Measurements from ENCODE around the gene FOXL2. TPM values are rescaled to one million over a fixed set of nuclear protein-coding genes. Genes with fewer than 3 reads are reported as not detected.

The FOXL2 gene
- total and polyA plus RNA-seq, 9 of the 15 experiments (the other 6 are each of a cell fraction or from before 2014, with no cell fraction given): 0.27 to 22.1 (median 3.2) TPM

DNA sequence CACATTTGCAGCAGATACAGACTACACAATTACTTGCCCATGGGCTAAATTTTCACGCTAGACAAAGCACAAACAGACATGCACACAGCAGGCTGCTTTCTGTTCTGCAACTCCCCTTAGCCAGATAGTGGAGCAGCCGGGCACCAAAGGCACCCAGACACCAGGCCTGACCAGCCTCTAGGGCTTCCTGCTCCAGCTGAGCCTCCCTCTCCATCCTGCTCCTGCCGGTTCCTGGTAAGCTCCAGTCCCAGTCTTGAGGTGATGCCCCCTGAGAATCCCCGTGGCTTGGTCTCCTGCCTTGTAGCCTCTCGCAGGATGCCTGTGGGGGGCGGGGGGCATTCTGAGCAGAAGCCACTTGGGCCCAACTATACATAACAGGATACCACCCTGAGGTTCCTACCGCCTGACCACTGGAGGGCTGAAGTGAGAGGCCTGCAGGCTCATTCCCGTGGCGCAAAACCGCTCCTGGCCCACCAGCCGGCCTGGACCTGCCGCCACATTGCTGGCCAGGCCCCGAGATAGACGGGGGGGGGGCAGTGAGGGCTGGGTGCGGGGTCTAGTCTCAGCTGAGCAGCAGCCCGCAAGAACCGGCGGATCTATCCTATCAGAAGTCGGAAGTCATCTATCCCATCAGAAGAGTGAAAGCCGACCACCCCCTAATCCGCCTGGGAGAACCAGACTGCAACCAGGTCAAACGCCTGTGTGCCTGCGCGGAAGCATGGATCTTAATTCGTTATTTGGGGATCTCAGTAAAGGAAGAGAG, 3.9 kb downstream of the FOXL2 start (continued):
- TF ChIP-seq ETV5 (CRISPR knock-in tag; IDR thresholded peaks at IDR 0.05; ENCODE audit: low read depth) (no peak), HLTF (IDR thresholded peaks at IDR 0.05) (no peak), CREB1 (IDR thresholded peaks at IDR 0.05) (no peak), CREB1 (CRISPR knock-in tag; IDR thresholded peaks at IDR 0.05) (no peak), ZBTB1 (CRISPR knock-in tag; IDR thresholded peaks at IDR 0.05; ENCODE audit: borderline replicate concordance, low read depth) (no peak), HIVEP1 (CRISPR knock-in tag; IDR thresholded peaks at IDR 0.05) (no peak), YY1 (IDR thresholded peaks at IDR 0.05; ENCODE audit: borderline replicate concordance in 1 of 3, control insufficient read depth in 1 of 3, extremely low read depth in 1 of 3, insufficient read depth in 3 of 3, insufficient read length in 1 of 3, insufficient replicate concordance in 2 of 3, low read depth in 1 of 3, low read length in 2 of 3) (peak in 1 of 3 experiments; percentile 22), ESRRA (IDR thresholded peaks at IDR 0.05; ENCODE audit: borderline replicate concordance, low read depth) (peak; percentile 12; the same call in 1 of the 2 replicates), PYGO2 (tag; IDR thresholded peaks at IDR 0.05) (no peak), U2AF2 (optimal IDR thresholded peaks at IDR 0.05; ENCODE audit: low read depth, low read length) (no peak), NFRKB (IDR thresholded peaks at IDR 0.05; ENCODE audit: low read depth) (no peak), PRMT5 (CRISPR knock-in tag; IDR thresholded peaks at IDR 0.05) (no peak), ZC3H4 (CRISPR knock-in tag; IDR thresholded peaks at IDR 0.05; ENCODE audit: borderline replicate concordance) (no peak), HOXB6 (CRISPR knock-in tag; IDR thresholded peaks at IDR 0.05; ENCODE audit: borderline replicate concordance) (no peak)
- TF ChIP-seq, protein P1, sequence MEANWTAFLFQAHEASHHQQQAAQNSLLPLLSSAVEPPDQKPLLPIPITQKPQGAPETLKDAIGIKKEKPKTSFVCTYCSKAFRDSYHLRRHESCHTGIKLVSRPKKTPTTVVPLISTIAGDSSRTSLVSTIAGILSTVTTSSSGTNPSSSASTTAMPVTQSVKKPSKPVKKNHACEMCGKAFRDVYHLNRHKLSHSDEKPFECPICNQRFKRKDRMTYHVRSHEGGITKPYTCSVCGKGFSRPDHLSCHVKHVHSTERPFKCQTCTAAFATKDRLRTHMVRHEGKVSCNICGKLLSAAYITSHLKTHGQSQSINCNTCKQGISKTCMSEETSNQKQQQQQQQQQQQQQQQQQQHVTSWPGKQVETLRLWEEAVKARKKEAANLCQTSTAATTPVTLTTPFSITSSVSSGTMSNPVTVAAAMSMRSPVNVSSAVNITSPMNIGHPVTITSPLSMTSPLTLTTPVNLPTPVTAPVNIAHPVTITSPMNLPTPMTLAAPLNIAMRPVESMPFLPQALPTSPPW (CRISPR knock-in tag; IDR thresholded peaks at IDR 0.05): peak; percentile 71
- TF ChIP-seq, protein P2, sequence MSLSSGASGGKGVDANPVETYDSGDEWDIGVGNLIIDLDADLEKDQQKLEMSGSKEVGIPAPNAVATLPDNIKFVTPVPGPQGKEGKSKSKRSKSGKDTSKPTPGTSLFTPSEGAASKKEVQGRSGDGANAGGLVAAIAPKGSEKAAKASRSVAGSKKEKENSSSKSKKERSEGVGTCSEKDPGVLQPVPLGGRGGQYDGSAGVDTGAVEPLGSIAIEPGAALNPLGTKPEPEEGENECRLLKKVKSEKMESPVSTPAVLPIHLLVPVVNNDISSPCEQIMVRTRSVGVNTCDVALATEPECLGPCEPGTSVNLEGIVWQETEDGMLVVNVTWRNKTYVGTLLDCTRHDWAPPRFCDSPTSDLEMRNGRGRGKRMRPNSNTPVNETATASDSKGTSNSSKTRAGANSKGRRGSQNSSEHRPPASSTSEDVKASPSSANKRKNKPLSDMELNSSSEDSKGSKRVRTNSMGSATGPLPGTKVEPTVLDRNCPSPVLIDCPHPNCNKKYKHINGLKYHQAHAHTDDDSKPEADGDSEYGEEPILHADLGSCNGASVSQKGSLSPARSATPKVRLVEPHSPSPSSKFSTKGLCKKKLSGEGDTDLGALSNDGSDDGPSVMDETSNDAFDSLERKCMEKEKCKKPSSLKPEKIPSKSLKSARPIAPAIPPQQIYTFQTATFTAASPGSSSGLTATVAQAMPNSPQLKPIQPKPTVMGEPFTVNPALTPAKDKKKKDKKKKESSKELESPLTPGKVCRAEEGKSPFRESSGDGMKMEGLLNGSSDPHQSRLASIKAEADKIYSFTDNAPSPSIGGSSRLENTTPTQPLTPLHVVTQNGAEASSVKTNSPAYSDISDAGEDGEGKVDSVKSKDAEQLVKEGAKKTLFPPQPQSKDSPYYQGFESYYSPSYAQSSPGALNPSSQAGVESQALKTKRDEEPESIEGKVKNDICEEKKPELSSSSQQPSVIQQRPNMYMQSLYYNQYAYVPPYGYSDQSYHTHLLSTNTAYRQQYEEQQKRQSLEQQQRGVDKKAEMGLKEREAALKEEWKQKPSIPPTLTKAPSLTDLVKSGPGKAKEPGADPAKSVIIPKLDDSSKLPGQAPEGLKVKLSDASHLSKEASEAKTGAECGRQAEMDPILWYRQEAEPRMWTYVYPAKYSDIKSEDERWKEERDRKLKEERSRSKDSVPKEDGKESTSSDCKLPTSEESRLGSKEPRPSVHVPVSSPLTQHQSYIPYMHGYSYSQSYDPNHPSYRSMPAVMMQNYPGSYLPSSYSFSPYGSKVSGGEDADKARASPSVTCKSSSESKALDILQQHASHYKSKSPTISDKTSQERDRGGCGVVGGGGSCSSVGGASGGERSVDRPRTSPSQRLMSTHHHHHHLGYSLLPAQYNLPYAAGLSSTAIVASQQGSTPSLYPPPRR (CRISPR knock-in tag; IDR thresholded peaks at IDR 0.05; ENCODE audit: borderline replicate concordance): no peak
